Hepatic stellate cell (primary cell): Measurements from ENCODE around the gene C2orf74.
"Not testable (repeated sequence)": the region's sequence is repeated elsewhere in the genome, so short reads cannot be mapped to it uniquely, and the experiment has no call there.

ENCODE experiments used
- DNase-seq: peaks from one replicate; pipeline ENCODE4 v3.0.0; 2011; ENCODE audit warnings: low spot score

C2orf74 gene

DNA sequence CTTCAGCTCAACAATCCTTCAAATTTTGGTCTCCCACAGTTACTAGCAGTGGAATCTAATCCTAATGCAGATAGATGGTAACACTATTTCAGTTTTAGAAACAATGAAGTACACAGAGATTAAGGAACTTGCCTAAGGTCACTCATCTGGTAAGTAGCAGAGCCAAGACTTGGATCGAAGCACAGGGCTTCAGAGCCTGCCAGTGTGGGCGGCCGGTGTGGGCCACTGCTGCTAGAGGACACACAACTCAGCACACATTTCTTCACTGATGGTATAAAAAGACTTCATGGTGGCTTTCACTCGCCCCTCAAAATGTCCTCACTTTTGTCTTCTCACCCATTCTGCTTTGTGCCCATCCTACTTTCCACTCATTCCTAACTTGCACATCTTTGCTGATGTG, 11.1 kb downstream of the C2orf74 start:
- DNase-seq: no peak

DNA sequence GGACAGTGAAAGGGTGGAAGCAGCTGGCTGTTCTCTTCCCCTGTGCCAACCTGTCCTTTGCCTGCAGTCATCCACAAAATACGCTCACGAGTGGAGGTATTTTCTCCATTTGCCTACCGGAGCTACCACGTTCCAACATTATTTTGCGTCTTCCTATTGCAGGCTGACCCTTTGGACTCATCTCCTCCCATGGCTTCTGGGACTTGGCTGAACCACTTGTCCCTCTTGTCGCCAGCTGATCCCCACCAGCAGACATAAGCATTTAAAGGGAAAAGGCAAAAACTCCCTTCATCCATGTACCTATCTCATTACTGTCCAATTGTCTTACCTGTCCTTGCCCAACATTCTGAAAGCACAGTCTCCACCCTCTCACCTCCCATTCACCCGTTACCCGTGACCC, 13.0 kb downstream of the C2orf74 start:
- no peak for DNase-seq

DNA sequence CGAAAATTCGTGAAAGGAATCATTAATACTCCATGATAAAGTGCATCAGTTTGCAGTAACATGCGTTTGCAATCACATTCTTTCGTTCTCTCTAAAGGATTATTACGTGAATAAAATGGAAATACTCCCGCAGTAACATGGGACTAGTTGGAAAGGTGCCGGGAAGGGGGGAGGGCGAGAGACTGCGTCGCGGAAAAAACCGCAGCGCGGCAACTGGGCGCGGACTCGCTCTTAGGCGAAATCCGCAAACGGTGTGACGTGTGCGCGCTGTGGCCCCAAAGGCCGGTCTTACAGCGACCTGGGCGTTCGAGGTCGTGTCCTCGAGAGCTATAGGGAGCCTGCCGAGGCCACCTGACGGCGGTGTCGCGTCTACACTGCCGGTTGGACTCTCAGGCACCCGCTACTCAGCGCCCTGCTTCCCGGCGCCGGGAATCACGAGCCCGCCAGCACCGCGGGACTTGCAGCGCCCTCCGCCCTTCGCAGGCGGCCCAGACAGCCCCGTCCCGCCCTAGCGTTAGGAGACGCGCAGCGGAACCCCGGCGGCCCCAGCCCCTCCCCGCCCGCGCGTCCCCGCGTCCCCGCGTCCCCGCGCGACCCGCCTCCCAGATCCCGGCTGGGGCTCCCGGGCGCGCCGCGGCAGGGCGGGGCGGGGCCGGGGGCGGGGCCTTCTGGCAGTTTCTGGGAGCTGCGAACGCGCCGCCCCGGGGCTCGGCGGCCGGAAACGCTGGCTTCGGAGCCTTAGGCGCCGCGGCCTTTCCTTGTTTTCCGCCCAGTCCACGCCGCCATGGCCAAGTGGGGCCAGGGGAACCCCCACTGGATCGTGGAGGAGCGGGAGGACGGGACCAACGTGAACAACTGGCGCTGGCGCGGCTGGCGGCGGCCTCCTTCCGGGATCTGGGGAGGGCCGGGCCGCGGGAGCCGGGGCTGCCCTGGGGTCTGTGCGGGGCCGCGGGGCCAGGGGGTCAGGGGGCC, 15.1 kb downstream of the C2orf74 start:
- peak; percentile 99 for DNase-seq

DNA sequence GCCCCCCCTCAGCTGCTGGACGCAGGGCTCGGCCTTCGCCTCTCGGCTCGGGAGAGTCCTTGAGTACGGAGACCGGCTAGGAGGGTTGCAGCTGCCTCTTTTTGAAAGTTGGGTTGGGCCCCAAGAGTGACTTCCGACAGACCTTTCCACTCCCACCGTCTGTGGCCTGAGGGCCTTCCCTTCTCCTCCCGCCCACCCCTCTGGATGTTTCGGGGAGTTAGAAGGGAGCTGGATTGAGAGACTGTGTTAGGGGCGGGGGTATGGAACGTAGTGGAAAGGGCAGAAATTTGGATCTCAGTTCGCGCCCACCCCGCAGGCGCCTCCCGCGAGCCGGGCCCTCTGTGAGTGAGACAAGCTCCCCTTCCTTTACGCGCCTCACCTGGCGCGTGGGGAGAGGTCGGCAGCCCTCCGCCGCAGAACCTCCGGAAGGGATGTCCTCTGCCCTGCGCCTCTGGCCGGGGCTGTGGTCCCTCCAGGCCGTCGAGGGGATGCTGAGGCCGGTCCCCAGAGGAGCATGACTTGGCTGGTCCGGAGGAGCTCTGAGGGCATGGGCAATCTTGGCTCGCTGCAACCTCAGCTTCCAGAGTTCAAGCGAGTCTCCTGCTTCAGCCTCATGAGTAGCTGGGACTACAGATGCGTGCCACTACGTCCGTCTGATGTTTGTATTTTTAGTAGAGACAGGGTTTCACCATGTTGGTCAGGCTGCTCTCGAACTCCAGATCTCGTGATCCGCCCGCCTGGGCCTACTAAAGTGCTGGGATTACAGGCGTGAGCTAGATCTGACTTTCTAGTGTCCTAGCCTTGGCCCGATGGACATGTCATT, 15.9 kb downstream of the C2orf74 start:
- peak; percentile 34 for DNase-seq

GRCh38 chr2:61178603-61179545, 16.9 kb downstream of the C2orf74 start:
- DNase-seq: no peak

- DNase-seq: peak; percentile 64
Observed at GRCh38 chr2:61179701-61180639, 18.0 kb downstream of the C2orf74 start.

DNA sequence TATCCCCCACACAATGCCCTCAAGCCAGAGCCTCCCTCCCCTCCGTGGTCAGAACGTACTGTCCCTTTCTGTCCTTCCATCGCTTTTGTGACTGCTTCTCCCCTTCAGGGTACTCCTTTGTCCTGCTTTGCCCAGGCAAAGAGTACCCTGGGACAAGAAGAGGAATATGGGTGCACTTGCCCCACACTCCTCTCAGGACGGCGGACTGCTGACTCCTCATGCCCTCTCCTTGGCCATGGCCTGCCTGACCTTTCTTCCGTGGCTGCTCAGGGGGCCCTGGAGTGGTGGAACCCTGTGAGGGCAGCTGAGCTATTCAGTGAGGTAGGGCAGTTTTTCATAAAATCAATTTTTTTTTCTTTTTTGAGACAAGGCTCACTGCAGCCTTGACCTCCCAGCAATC, 18.7 kb downstream of the C2orf74 start:
- DNase-seq: no peak

GRCh38 chr2:61181382-61182058, 19.5 kb downstream of the C2orf74 start:
- DNase-seq: no peak

DNA sequence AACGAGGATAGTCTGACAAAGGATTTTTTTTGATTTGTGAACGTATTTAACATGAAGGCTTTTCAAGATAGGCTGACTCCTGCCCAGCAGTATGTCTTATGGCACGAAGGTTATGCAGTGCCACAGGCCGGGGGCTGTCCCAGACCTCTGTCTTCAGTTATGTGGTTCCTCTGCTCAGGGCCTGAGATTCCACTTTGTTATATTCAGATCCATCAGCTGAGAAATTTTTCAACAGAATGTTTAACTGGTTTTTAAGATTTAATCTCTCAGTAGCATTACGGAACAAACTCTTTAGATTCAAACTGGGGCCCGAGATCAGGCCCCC, 20.0 kb downstream of the C2orf74 start:
- DNase-seq: no peak

DNA sequence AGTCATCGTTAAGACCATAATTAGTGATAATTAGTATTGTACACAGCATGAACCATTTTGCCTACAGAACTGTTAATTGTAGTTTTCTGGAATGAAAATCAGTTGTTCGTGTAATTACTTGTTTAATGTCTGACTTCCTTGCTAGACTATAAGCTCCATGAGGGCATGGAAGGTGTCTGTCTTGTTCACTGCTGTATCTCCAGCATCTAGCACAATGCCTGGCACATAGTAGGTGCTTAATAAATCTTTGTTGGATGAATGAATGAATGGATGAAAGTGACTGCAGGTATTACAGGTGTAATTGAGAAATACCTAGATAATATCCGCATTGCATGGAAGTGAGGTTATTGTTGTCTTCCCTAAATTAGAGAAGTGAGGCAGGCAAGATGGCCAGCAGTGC, 21.8 kb downstream of the C2orf74 start:
- no peak for DNase-seq

DNA sequence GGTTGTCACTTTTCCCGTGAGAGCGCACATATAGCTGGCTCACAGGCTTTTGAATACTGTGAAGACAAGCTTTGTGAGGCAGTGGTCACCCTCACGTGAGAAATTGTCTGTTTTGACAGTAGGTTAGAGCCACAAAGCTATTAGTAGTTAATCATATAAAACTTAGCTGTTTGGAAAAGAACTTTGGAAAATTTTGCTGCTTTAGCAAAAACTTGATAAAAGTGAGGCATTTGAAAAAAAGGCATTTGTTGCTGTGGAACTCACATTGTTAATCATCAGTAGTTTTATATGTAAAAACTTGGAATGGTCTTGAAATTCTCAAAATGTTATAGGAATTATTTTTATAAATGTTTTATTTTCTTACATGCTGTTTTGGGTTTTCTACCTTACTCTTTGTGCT, 22.3 kb downstream of the C2orf74 start:
- no peak for DNase-seq

GRCh38 chr2:61185231-61185728, 23.3 kb downstream of the C2orf74 start:
- no peak for DNase-seq

DNA sequence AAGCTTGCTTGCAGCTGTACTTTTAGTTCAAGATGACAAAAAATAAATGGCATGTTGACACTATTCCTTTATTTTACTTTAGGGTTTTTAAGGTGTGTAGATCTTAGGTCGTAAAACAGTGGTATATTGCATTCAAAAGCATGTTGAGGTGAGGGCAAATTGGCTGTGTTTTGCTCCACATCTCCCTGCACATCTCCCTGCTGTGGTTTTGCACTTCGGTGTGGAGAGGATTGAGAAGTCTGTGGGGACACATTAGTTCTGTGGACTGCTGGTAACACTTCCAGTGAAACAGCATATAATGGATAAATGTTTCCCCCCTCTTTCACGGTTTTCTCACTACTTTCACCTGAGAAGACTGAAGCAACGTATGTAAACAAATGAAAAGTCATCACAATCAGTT, 25.1 kb downstream of the C2orf74 start:
- no peak for DNase-seq

DNA sequence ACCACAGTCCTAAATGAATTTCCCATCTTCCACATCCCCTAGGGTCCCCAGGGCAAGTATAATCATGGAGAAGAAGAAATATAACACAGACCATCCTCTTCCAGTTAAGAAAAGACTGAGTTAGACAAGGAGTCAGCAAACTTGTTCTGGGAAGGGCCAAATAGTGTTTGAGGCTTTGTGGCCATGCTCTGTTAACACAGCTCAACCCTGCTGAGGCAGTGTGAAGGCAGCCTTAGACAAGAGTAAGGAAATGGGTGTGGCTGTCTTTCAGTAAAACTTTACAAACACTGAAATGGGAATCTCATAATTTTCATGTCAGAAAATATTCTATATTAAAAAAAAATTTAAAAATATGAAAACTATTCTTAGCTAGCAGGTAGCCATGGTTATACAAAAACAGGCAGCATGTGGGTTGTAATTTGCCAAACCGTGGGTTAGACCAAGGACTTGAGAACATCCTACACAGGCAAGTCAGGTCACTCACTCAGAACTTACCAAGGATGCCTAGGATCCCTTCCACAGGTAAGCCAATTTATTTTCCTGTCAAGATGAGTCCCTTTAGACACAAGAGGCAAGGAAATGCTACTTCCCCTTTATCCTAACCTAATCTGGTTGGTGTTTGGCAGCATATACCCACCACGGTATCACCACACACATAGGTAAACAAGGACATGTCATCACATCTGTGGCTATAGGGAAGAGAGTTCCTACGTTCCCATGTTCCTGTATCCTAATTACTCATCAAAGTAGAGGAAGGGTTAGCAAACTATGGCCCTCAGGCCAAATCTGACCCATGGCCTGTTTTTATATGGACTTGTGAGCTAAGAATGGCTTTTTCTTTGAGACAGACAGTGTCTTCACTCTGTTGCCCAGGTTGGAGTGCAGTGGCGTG, 31.9 kb downstream of the C2orf74 start:
- no peak for DNase-seq

DNA sequence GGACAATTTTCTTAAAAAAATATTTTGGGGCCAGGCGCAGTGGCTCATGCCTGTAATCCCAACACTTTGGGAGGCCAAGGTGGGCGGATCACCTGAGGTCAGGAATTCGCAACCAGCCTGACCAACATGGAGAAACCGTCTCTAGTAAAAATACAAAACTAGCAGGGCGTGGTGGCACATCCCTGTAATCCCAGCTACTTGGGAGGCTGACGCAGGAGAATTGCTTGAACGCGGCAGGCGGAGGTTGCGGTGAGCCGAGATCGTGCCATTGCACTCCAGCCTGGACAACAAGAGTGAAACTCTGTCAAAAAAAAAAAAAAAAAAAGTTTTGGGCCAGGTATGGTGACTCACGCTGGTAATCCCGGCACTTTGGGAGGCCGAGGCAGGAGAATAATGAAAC, 32.7 kb downstream of the C2orf74 start:
- DNase-seq: not testable (repeated sequence)

GRCh38 chr2:61196671-61197070, 34.7 kb downstream of the C2orf74 start:
- DNase-seq: no peak

- DNase-seq: no peak
Observed at GRCh38 chr2:61205132-61205531, 43.1 kb downstream of the C2orf74 start.

DNA sequence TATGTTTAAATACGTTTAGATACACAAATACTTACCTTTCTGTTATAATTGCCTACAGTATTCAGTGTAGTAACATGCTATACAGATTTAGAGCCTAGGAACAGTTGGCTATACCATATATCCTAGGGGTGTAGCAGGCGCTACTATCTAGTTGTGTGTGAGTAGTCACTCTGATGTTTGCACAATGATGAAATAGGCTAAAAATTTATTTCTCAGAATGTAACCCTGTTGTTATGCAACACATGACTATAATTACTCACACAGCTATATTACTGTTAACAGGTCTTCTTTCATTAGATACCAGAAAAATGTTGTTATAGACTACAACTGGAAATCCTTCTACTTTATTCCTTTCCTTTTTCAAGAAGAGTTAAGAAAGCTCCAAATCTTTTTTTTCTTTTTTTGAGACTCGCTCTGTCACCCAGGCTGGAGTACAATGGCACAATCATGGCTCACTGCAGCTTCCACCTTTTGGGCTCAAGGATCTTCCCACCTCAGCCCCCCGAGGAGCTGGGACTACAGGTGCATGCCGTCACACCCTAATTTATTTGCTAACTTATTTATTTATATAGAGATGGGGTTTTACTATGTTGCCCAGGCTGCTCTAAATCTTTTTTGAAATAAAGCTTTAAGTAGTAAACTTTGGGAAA, 48.5 kb downstream of the C2orf74 start:
- peak; percentile 19 for DNase-seq

- no peak for DNase-seq
Observed at GRCh38 chr2:61214171-61214570, 52.2 kb downstream of the C2orf74 start.
